HFF-Myc (cell line): Measurements from ENCODE around the gene TLR9.
A peak's percentile ranks its signal among the peaks of the same experiment; 100 is the strongest.

Experiments
- DNase-seq: peaks from one replicate; pipeline ENCODE4 v3.0.0-alpha.2; 2011; ENCODE audit warnings: low read depth; ENCODE audit errors: extremely low read depth
- H3K4me3 ChIP-seq: replicated peaks from 2 replicates; pipeline ENCODE4 v1.5.1; 2011; ENCODE audit warnings: low read depth, mild to moderate bottlenecking, control low read depth, low read length
- TF ChIP-seq, protein P1 (sequence below): IDR thresholded peaks from 2 replicates; pipeline ENCODE4 v1.5.1; 2012; ENCODE audit warnings: mild to moderate bottlenecking, low read depth, low read length, control low read depth; ENCODE audit errors: missing control alignments

TLR9 gene

DNA sequence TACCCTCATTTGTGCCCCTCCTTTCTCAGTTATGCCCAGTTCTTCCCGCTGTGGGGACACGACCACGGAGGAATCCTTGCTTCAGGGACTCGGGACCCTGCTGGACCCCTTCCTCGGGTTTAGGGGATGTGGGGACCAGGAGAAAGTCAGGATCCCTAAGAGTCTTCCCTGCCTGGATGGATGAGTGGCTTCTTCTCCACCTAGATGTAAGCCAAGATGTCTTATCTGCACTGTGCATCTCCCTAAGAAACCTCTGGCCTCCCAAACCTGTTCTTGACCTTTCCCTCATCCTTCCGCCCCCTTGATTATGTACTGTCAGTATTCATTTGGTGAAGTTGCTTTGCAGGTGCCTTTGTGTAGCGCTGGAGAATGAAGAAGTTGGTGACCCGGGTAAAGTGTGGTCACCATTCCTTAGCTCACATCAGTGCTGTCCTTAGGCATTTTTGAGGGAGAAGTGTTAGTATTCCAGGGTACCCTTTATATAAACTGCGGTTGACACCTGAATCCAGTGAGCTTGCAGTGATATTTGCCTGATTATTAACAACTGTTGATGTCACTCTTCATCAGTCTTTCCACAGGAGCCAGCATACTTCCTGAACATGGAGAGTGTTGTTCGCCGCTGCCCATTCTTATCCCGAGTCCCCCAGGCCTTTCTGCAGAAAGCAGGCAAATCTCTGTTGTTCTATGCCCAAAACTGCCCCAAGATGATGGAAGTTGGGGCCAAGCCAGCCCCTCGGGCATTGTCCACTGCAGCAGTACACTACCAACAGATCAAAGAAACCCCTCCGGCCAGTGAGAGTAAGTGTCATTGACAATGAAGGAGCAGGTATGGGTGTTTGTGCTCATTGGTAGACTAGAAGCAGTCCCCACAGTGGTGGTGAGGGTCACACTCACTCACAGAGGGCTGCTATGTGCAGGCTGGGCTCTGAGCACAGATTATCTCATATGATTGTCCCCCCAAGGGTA is 26.5 kb downstream of the TLR9 start:
- H3K4me3 ChIP-seq, result peak overlapping the region; percentile 72
- TF ChIP-seq, protein P1, sequence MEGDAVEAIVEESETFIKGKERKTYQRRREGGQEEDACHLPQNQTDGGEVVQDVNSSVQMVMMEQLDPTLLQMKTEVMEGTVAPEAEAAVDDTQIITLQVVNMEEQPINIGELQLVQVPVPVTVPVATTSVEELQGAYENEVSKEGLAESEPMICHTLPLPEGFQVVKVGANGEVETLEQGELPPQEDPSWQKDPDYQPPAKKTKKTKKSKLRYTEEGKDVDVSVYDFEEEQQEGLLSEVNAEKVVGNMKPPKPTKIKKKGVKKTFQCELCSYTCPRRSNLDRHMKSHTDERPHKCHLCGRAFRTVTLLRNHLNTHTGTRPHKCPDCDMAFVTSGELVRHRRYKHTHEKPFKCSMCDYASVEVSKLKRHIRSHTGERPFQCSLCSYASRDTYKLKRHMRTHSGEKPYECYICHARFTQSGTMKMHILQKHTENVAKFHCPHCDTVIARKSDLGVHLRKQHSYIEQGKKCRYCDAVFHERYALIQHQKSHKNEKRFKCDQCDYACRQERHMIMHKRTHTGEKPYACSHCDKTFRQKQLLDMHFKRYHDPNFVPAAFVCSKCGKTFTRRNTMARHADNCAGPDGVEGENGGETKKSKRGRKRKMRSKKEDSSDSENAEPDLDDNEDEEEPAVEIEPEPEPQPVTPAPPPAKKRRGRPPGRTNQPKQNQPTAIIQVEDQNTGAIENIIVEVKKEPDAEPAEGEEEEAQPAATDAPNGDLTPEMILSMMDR, result no peak
- DNase-seq, result no peak

DNA sequence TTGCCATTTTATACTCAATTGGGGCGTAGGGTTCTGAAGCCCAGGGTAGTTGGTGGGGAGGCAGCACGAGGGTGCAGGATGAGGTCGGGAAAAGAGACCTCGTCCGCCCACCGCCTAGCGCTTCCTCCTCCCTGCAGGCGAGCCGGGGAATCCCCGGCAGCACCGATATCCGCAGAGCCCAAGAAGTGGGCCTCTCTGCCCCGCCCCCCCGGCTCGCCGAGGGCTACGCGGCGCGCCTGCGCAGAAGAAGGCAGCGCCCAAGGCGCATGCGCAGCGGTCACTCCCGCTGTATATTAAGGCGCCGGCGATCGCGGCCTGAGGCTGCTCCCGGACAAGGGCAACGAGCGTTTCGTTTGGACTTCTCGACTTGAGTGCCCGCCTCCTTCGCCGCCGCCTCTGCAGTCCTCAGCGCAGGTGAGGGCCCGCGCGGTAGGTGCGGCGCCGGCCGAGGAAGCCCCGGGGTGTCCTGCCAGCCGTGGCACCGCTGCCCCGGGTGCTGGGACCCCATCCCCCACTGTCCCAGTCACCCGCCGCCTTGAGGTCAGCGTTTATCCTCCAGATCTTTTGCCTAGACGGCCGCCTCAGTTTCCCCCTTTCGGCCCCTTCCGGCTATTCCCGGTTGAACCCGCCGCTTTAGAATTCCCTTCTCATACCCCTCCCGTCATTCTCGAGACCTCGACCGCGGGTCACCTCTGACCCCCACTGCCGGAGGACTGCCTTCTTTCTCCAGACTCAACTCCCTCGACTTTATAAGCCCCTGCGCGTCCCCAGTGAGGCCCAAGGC is 27.4 kb downstream of the TLR9 start, which contains the start of gene ALAS1:
Gene ALAS1 (plus strand): TSS at position 319 of the 784 bp plus-strand sequence. CDS start 1,082 bp downstream, outside the sequence.
- peak; percentile 49 for DNase-seq
- TF ChIP-seq, protein P1, result no peak
- peak within 1 kb of the TSS; percentile 72 for H3K4me3 ChIP-seq

DNA sequence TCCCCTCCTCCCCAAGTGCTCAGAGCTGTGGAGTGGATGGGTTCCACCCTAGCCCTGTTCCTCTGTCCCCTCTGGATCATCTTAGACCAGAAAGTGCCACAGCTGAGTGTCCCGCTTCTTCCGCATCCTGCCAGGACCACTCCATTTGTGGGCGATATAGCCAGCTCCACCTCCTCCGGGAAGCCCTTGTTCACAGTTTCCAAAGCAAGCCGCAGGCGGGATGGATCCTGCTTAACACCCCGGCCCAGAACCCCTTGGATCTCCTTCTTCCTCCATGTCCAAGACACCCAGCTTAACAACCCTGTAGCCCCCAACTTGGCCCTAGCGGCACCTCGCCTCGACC is 28.0 kb downstream of the TLR9 start:
- peak overlapping the region; percentile 72 for H3K4me3 ChIP-seq
- TF ChIP-seq, protein P1, result no peak
- no peak for DNase-seq

DNA sequence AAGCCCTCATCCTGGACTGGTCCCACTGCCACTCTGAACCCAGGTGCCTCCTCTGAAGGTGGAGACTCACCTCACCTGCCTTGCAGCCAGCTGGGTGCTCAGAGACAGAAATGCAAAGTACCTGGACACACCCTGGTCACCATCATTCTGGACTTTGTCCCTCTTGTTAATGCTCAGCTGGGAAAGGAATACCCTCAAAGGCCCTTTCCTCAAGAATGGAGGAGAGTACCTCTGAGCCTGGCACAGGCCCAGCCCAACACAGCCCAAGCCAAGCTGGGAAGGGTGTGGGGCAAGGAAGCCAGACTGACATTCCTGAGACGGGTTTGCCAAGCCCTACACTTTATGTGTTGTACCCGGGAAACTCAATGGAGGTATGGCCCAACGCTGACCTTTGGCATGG is 28.5 kb downstream of the TLR9 start:
- no peak overlapping the region for H3K4me3 ChIP-seq
- no peak for DNase-seq
- TF ChIP-seq, protein P1, result no peak

DNA sequence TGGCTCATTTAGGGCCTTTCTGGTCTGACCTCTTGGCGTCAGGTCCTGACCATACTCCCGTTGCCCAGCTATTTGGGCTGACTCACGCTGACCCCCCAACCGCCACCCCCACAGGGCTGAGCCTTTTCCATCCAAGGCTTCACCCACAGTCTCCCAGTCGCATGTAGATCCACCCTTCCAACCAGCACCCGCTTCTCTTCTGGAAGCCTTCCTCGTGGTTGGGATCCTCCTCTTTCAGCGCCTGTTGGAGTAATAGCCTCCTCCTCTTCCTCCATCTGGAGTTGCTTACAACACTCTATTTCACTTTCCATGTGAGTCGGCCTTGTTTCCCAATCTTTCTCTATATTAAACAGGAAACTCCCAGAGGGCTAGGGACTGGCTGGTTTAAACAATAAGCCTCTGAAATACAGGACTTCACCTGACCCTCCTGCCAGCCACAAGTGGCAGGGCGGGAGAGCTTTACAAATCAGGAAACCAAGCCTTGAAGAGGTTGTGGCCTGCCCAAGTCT is 29.6 kb downstream of the TLR9 start:
- peak; percentile 26 for DNase-seq
- TF ChIP-seq, protein P1, result no peak
- H3K4me3 ChIP-seq, result no peak overlapping the region

DNA sequence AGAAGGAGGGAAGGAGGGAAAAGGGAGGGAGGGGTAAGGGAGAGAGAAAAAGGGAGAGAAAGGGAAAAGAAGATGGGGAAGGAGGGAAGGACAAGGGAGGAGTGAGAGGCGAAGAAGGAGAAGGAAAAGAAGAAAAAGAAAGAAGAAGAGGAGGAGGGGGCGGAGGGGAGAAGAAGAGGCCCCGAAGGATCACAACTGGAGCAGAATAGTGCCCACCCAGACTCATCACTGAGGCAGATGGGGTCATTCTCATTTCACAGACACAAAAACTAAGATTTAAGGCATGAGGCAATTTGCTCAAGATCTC is 30.2 kb downstream of the TLR9 start:
- TF ChIP-seq, protein P1, result no peak
- no peak overlapping the region for H3K4me3 ChIP-seq
- DNase-seq, result no peak
